ENCODE data around the gene PRPF39.
"Not testable (repeated sequence)": the region's sequence is repeated elsewhere in the genome, so short reads cannot be mapped to it uniquely, and the experiment has no call there.

The PRPF39 gene

GRCh38 chr14:45135659-45136395 lies 51.9 kb downstream of the PRPF39 start, which contains the start of gene FANCM:
FANCM (plus strand) TSS chr14:45135930; CDS start chr14:45136032, 102 bp downstream.
- in situ Hi-C loops (cut with MboI; ENCODE audit: low sequenced_read_pairs): no loop called here

- in situ Hi-C loops (cut with MboI; ENCODE audit: low sequenced_read_pairs): no loop called here
Measured at GRCh38 chr14:45136399-45136798, 52.5 kb downstream of the PRPF39 start.

- in situ Hi-C loops (cut with MboI; ENCODE audit: low sequenced_read_pairs): no loop called here
Measured at GRCh38 chr14:45140661-45141187, 56.8 kb downstream of the PRPF39 start.

GRCh38 chr14:45142083-45142482 lies 58.2 kb downstream of the PRPF39 start:
- in situ Hi-C loops (cut with MboI; ENCODE audit: low sequenced_read_pairs): not testable (repeated sequence)

DNA sequence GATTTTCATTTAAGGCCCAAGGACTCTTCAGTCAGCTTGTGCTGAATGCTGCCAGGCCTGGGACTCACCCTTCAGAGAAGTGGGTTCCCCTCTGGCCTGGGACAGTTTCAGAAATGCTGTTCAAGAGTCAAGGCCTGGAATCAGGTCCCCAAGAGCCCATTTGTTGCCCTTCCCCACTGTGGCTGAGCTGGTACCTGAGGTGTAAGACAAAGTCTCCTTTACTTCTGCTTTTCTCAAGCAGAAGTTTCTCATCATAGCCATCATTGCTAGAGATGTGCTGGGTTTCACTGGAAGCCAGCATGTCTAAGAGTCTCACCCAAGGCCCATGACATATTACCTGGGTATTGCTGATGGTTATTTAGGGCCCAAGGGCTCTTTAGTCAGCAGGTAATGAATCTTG lies 60.7 kb downstream of the PRPF39 start:
- in situ Hi-C loops (cut with MboI; ENCODE audit: low sequenced_read_pairs): no loop called here

DNA sequence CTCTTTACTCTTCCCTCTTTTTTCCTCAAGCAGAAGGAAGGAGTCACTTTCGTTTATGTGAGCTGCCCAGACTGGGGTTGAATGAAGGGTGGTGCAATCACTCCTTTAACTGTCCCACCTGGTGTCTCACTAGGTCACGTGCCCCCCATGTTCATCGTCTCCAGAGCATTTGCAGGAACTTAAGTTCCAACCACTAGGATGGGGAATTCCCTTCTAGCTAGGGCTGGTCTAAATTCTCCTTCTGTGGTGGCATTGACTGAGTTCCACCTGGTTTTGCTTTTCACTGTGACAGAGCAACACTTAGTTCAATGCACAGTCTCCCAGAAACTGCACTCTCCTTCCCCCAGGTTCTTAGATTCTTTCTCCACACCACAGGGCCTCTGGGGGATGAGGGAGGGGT lies 61.3 kb downstream of the PRPF39 start:
- in situ Hi-C loops (cut with MboI; ENCODE audit: low sequenced_read_pairs): no loop called here

GRCh38 chr14:45149602-45150001 lies 65.7 kb downstream of the PRPF39 start:
- in situ Hi-C loops (cut with MboI; ENCODE audit: low sequenced_read_pairs): no loop called here

DNA sequence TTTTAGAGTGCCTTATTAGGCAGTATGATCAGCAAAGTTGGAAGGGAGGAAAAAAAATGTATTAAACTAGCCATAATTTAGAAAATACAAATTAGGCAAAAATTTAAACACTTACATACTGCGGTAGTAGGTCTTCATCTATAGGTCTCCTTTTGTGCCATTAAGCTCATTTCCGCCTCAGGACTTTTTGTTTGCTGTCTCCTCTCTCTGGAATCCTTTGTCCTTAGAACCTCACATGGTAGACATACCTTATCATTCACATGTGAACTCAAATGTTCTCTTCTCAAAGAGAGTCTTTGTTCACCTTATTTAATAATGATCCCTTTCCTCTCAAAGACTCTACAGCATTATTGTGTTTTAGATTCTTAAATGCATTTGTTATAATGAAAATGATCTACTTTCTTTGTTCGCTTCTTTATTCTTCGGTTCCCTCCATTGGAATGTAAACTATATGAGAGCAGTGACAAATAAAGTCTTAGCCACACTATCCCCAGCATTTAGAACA lies 66.5 kb downstream of the PRPF39 start:
- in situ Hi-C loops (cut with MboI; ENCODE audit: low sequenced_read_pairs): no loop called here

- in situ Hi-C loops (cut with MboI; ENCODE audit: low sequenced_read_pairs): no loop called here
Measured at GRCh38 chr14:45156067-45156466, 72.2 kb downstream of the PRPF39 start.

Measured in HL-60/S4 treated with phorbol 12-myristate 13-acetate at 8.2 ng/mL for 4 days and 3 days (cell line).